Activated naive CD4-positive, alpha-beta T cell treated with anti-CD3 and anti-CD28 coated beads, Interleukin-2, amount 50 U/mL, for 16 hours (primary cell): ENCODE measurements around the gene ASPSCR1.

ENCODE experiments used
- DNase-seq: peaks from one replicate; pipeline ENCODE4 v3.0.0-alpha.2; 2020

ASPSCR1 gene

GRCh38 chr17:81999976-82000802, 22.8 kb downstream of the ASPSCR1 start:
- DNase-seq = no peak

GRCh38 chr17:82000803-82001570, 23.6 kb downstream of the ASPSCR1 start:
- no peak for DNase-seq

DNA sequence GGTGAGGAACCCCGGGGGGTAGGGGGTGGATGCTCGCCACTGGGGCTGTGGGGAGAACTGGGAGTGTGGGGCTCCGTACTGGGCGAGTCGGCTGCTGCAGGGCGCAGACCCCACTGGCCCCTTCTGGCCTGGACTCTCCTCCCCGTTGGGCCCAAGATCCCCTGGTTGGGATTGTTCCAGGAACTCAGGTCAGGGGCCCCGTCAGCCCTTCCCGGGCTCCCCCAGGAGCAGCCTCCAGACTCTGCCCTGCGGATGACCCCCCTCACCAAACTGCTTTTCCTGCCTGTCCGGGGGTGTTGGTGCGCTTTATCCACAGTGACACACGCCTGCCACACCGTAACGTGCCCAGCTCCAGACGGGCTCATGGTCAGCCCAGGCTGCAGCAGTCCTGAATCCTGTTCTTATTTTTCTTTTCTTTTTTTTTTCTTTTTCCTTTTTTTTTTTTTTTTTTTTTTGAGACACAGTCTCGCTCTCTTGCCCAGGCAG, 24.2 kb downstream of the ASPSCR1 start:
- no peak for DNase-seq

- no peak for DNase-seq
These were observed 26.3 kb downstream of the ASPSCR1 start for GRCh38 chr17:82003411-82004381.

GRCh38 chr17:82004517-82005455, 27.4 kb downstream of the ASPSCR1 start:
- no peak for DNase-seq

- no peak for DNase-seq
These were observed 28.4 kb downstream of the ASPSCR1 start for GRCh38 chr17:82005701-82006348.

GRCh38 chr17:82006468-82007227, 29.2 kb downstream of the ASPSCR1 start:
- DNase-seq = no peak

GRCh38 chr17:82007228-82007494, 29.7 kb downstream of the ASPSCR1 start:
- DNase-seq = no peak

DNA sequence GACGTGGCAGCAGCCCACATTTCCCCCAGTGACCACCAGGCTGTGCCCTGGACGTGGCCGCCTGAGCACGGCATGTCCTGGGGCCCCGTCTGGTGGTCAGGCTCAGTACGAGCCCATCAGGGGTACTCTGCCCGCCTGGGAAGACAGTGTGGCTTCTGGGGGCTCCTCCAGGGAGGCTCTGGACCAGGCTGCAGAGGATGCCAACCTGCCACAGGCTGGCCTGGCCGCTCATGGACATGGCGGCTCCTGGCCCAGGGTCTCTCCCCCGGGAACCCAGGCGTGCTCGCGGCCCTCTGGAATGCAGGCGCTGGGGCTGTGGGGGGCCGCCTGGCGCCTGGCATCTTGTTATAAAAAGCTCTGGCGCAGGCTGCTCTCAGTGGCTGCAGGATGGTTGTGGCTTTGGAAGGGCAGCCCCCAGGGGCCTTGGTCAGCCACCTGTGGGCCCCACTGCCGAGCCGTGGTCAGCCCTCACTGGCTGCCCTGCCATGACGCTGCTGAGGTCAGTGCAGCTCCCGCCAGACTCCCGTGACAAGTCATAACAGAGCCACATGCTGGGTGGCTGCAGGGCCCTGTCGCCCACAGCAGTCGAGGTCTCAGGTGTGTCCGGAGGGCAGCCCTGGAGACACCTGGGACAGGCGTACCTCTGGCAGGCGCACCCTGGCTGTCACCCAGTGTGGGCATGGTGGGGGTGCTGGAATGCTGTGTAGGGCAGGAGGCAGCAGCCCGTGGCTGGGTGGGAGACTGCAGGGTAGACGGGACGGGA, 30.2 kb downstream of the ASPSCR1 start:
- DNase-seq = no peak

- DNase-seq = no peak
These were observed 31.0 kb downstream of the ASPSCR1 start for GRCh38 chr17:82008258-82008940.

GRCh38 chr17:82008941-82009405, 31.5 kb downstream of the ASPSCR1 start:
- no peak for DNase-seq

GRCh38 chr17:82009413-82009812, 32.0 kb downstream of the ASPSCR1 start:
- DNase-seq = no peak

GRCh38 chr17:82010575-82011525, 33.4 kb downstream of the ASPSCR1 start:
- DNase-seq = no peak

DNA sequence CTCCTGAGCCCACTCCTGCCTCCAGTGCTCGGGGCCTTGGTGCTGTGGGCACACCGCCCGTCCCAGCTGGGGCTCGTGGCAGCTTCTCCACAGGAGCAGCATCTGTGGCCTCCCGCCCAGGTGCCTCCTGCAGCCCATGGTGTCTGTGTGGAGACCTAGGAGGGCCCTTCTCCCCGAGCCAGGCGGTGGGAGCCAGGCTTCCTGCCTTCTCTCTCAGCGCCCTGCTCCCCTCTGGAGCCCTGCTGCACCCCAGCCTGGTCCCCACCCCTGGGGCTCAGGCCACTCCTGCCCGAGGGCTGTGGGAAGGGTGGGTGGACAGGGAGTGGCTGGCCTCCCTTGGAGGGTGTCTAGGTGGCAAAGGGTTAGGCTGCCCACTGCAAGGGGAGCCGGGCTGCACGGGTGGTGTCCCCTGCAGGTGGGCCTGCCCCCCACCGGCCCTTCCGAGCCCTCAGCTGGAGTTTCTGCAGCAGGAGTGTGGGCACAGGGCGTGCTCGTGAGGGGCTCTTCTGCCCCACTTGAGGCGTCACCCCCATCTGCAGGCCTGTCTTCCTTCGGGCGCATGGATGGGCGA, 34.3 kb downstream of the ASPSCR1 start:
- no peak for DNase-seq

- DNase-seq = no peak
These were observed 34.8 kb downstream of the ASPSCR1 start for GRCh38 chr17:82012261-82012639.

DNA sequence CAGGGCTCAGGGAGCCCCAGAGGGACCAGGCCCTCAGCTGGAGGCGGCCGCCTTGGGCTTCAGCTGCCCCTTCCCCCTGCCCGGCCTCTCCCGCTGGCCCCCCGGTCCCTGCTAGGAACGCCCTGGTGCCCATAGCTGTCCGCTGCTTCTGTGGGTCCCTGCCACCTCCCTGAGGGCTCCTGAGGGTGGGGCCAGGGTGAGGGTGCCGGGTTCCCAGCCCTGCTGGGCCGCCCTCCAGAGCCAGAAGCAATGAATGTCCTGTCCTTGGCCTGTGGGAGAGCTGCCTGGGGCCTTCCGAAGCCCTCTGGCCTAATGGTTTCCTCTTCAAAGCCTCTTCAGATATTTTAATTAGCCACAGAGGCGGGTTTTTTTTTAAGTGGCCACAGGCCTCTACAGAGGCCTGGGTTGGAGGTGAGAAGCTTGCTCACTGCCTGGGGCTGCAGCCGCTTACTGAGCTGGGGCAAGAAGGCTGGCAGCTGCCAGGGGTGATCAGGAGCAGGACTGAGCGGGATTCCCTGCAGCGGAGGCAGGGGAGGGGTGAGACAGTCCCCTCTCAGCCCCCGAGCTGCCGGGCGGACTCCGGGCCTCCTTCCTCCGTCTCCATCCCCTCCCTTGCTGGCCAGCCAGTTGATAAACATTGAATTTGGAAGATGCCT, 35.3 kb downstream of the ASPSCR1 start:
- DNase-seq = no peak

DNA sequence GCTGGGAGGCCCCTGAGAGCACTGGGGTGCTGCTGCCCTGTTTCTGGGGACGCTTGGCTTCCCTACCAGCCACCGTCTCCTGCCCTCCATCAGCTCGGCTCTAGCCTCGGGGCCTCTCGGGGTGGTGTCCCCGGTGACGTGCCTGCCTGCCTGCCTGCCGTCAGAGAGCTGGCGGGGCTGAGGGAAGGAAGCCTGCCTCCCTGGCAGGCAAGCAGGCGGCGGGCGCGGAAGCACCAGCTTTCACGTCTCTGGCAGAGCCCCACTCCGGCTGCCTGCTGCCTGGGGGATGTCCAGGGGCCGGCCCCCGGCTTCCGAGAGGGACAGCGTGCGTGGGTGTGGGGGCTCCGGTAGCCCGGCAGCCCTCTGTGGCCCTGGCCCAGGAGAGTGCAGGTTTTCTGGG, 35.9 kb downstream of the ASPSCR1 start:
- no peak for DNase-seq
